H9 (cell line): ENCODE measurements around the gene EGFR. TPM values are rescaled to one million over a fixed set of nuclear protein-coding genes. Genes with fewer than 3 reads are reported as not detected.

ENCODE experiments used
- DNase-seq: peaks from one replicate; pipeline ENCODE4 v3.0.0-alpha.2; 2017
- H2AFZ ChIP-seq: one replicate; pipeline ENCODE4 v1.6.1; 2013; ENCODE audit warnings: mild to moderate bottlenecking, low read length, control low read depth, moderate library complexity
- H2AK5ac ChIP-seq: 2 replicates; pipeline ENCODE4 v1.6.1; 2013; ENCODE audit warnings: low read length, control low read depth, mixed read lengths; ENCODE audit not compliant: insufficient read length
- H2BK120ac ChIP-seq: one replicate; pipeline ENCODE4 v1.6.1; 2013; ENCODE audit warnings: low read depth, mild to moderate bottlenecking, low read length, control low read depth, inconsistent platforms; ENCODE audit not compliant: poor library complexity, severe bottlenecking
- H2BK12ac ChIP-seq: 2 replicates; pipeline ENCODE4 v1.6.1; 2013; ENCODE audit warnings: low read length, control low read depth, mixed read lengths, low read depth; ENCODE audit not compliant: insufficient read length
- H2BK15ac ChIP-seq: 2 replicates; pipeline ENCODE4 v1.6.1; 2013; ENCODE audit warnings: low read depth, low read length, control low read depth
- H2BK20ac ChIP-seq: one replicate; pipeline ENCODE4 v1.6.1; 2013; ENCODE audit warnings: low read depth, mild to moderate bottlenecking, low read length, control low read depth, inconsistent platforms; ENCODE audit not compliant: poor library complexity, severe bottlenecking
- H2BK5ac ChIP-seq: 2 replicates; pipeline ENCODE4 v1.6.1; 2013; ENCODE audit warnings: low read length, control low read depth, mixed read lengths; ENCODE audit not compliant: insufficient read length
- H3K14ac ChIP-seq: 2 replicates; pipeline ENCODE4 v1.6.1; 2013; ENCODE audit warnings: low read length, control low read depth; ENCODE audit not compliant: insufficient read depth
- H3K18ac ChIP-seq: 2 replicates; pipeline ENCODE4 v1.6.1; 2013; ENCODE audit warnings: low read depth, mild to moderate bottlenecking, mixed read lengths, low read length, control low read depth; ENCODE audit not compliant: insufficient read length
- H3K23ac ChIP-seq: 2 replicates; pipeline ENCODE4 v1.6.1; 2013; ENCODE audit warnings: low read length, control low read depth, mixed read lengths, low read depth; ENCODE audit not compliant: insufficient read length
- H3K23me2 ChIP-seq: 2 replicates; pipeline ENCODE4 v1.6.1; 2013; ENCODE audit warnings: low read depth, mild to moderate bottlenecking, mixed read lengths, low read length, control low read depth; ENCODE audit not compliant: insufficient read length, poor library complexity, severe bottlenecking
- H3K27ac ChIP-seq: 2 replicates; pipeline ENCODE4 v1.5.1; 2013; ENCODE audit warnings: low read length, control low read depth, mixed read lengths, low read depth; ENCODE audit not compliant: insufficient read length
- H3K27me3 ChIP-seq: 2 replicates; pipeline ENCODE4 v1.6.1; 2013; ENCODE audit warnings: low read length, control low read depth, inconsistent platforms; ENCODE audit not compliant: insufficient read depth
- H3K4ac ChIP-seq: 2 replicates; pipeline ENCODE4 v1.6.1; 2013; ENCODE audit warnings: low read depth, mild to moderate bottlenecking, control low read depth, inconsistent platforms, low read length, moderate library complexity
- H3K4me1 ChIP-seq: 2 replicates; pipeline ENCODE4 v1.6.1; 2013; ENCODE audit warnings: low read length, control low read depth, inconsistent platforms; ENCODE audit not compliant: insufficient read depth
- H3K4me2 ChIP-seq: 2 replicates; pipeline ENCODE4 v1.6.1; 2013; ENCODE audit warnings: low read length, control low read depth, mixed read lengths; ENCODE audit not compliant: insufficient read length, insufficient read depth
- H3K56ac ChIP-seq: 2 replicates; pipeline ENCODE4 v1.6.1; 2013; ENCODE audit warnings: low read depth, mild to moderate bottlenecking, mixed read lengths, low read length, control low read depth; ENCODE audit not compliant: insufficient read length
- H3K79me1 ChIP-seq: 2 replicates; pipeline ENCODE4 v1.6.1; 2013; ENCODE audit warnings: low read depth, mild to moderate bottlenecking, moderate library complexity, low read length, control low read depth, inconsistent platforms; ENCODE audit not compliant: insufficient read depth, poor library complexity, severe bottlenecking
- H3K79me2 ChIP-seq: 2 replicates; pipeline ENCODE4 v1.6.1; 2013; ENCODE audit warnings: low read length, control low read depth, inconsistent platforms; ENCODE audit not compliant: insufficient read depth
- H3K9ac ChIP-seq: 2 replicates; pipeline ENCODE4 v1.6.1; 2013; ENCODE audit warnings: low read length, control low read depth, mixed read lengths; ENCODE audit not compliant: insufficient read length; ENCODE audit errors: extremely low read depth
- H3K9me3 ChIP-seq: one replicate; pipeline ENCODE4 v1.6.1; 2013; ENCODE audit warnings: low read depth, low read length, inconsistent platforms; ENCODE audit not compliant: control insufficient read depth
- H3T11ph ChIP-seq: one replicate; pipeline ENCODE4 v1.6.1; 2013; ENCODE audit warnings: mild to moderate bottlenecking, low read length, control low read depth, inconsistent platforms
- H4K20me1 ChIP-seq: one replicate; pipeline ENCODE4 v1.6.1; 2013; ENCODE audit not compliant: control insufficient read depth, insufficient read length, insufficient read depth
- H4K5ac ChIP-seq: 2 replicates; pipeline ENCODE4 v1.6.1; 2013; ENCODE audit warnings: low read depth, mild to moderate bottlenecking, mixed read lengths, low read length, control low read depth; ENCODE audit not compliant: insufficient read length
- H4K8ac ChIP-seq: replicated peaks from 2 replicates; pipeline ENCODE4 v1.6.1; 2013; ENCODE audit warnings: low read length, control low read depth, mixed read lengths, low read depth; ENCODE audit not compliant: insufficient read length
- H4K91ac ChIP-seq: 2 replicates; pipeline ENCODE4 v1.6.1; 2013; ENCODE audit warnings: low read depth, mild to moderate bottlenecking, moderate library complexity, mixed read lengths, low read length, control low read depth; ENCODE audit not compliant: insufficient read length
- H3K27ac Mint-ChIP-seq, 3 experiments: 2 replicates in 2 of 3; 3 replicates in 1 of 3; pipeline ENCODE4 v1.8.0; 2020 to 2021; ENCODE audit warnings: mixed read lengths in 3 of 3, mild to moderate bottlenecking in 1 of 3, moderate library complexity in 1 of 3
- H3K27me3 Mint-ChIP-seq: 2 replicates; pipeline ENCODE4 v1.8.0; 2021; ENCODE audit warnings: low read depth, mild to moderate bottlenecking, moderate library complexity, mixed read lengths
- H3K36me3 Mint-ChIP-seq, 3 experiments: 2 replicates in 2 of 3; 3 replicates in 1 of 3; pipeline ENCODE4 v1.8.0; 2020 to 2021; ENCODE audit warnings: low read depth in 3 of 3, mixed read lengths in 3 of 3; ENCODE audit not compliant: insufficient read depth in 1 of 3
- H3K4me1 Mint-ChIP-seq, 2 experiments: 2 replicates each; pipeline ENCODE4 v1.8.0; 2020; ENCODE audit warnings: mixed read lengths in 2 of 2
- H3K4me3 Mint-ChIP-seq, 2 experiments: 2 replicates in 1 of 2; 3 replicates in 1 of 2; pipeline ENCODE4 v1.8.0; 2020 to 2021; ENCODE audit warnings: mild to moderate bottlenecking in 2 of 2, mixed read lengths in 2 of 2, moderate library complexity in 1 of 2
- H3K9me3 Mint-ChIP-seq, 2 experiments: 2 replicates in 1 of 2; 3 replicates in 1 of 2; pipeline ENCODE4 v1.8.0; 2020; ENCODE audit warnings: mild to moderate bottlenecking in 2 of 2, mixed read lengths in 2 of 2, moderate library complexity in 1 of 2
- WGBS: extraction: QIAGEN DNeasy Blood & Tissue Kit; methylation state at CpG from one replicate; pipeline ENCODE4 v1.1.7; 2013; ENCODE audit warnings: missing lambda C conversion rate, low lambda C conversion rate, mixed read lengths; ENCODE audit not compliant: insufficient read length; ENCODE audit errors: extremely low coverage; 5-methylcytosine and 5-hydroxymethylcytosine counted together
- total RNA-seq: library from RNA; stranded (reverse); gene quantifications from 2 replicates; pipeline ENCODE4 v1.2.1, GENCODE V29; 2021
- TF ChIP-seq, protein P1 (sequence below): fragments of 200-600 bp; sonication (generic); conservative IDR thresholded peaks from 3 replicates; pipeline ENCODE4 v1.8.0; 2021; ENCODE audit warnings: antibody characterized with exemption, mild to moderate bottlenecking

The EGFR gene
- total RNA-seq, 1 experiment from 2014 or later: 3.3 TPM

DNA sequence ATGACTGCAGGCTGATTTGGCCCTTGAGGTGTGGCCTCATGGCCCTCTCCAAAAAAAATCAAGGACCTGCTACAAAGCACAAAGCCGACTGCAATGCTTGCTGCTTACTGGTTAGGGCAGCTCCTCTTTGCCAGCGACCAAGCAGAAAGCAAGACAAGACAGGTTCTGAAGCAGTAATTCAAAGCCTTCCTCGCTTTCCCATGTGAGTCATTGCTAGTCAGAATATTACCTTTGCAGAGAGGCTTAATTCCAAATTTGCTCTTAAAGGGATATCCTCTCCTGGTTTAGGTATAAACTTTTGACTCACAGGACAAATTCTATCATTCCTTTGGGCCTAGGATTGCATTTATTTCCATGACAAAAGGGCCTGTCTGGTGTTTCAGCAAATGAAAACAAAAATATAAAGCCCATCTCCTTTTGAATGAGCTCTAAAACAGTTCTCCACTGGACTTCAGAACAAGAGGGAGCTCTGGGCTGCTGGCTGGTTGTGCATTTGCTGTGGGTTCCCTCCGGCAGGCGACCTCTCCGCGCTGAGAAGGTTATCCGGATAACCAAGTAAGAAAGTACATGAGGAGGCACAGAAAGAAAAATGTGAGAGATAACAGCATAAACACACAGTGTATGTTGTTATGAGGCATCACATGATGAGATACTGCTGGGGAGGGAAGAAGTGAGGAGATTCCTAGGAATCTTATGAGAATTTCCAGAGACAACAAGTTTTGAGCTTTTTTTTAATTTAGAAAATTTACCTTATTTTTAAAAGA, 90.8 kb downstream of the EGFR start:
- Histone ChIP-seq H3K9ac (no peak overlapping the region), H2AFZ (no peak overlapping the region), H3K56ac (no peak overlapping the region), H3K14ac (no peak overlapping the region; the same call in 1 of the 2 replicates), H3K27me3 (no peaks in the 10 kb centered on the region), H3K9me3 (no peaks in the 10 kb centered on the region), H2BK120ac (no peak overlapping the region), H2BK15ac (no peak overlapping the region), H3K18ac (no peak overlapping the region), H3K4ac (no peak overlapping the region), H4K8ac (no peak overlapping the region), H3K4me2 (no peak overlapping the region), H2BK5ac (no peak overlapping the region), H3K79me2 (no peaks in the 10 kb centered on the region), H2BK12ac (no peak overlapping the region), H3K23me2 (no peaks in the 10 kb centered on the region), H3K4me1 (peaks cover 4% of the 10 kb centered on the region; the same call in 1 of the 2 replicates), H4K91ac (no peak overlapping the region), H4K5ac (no peak overlapping the region), H2AK5ac (no peak overlapping the region), H3T11ph (no peak overlapping the region), H2BK20ac (no peak overlapping the region), H3K79me1 (no peaks in the 10 kb centered on the region), H3K27ac (no peak overlapping the region), H4K20me1 (no peaks in the 10 kb centered on the region), H3K23ac (no peak overlapping the region)
- Mint-ChIP-seq H3K9me3 (no peaks in the 10 kb centered on the region), H3K4me3 (peak overlapping the region; percentile 0 to 15; a peak in 3 of 5 replicates), H3K36me3 (no peaks in the 10 kb centered on the region), H3K4me1 (peaks cover 24 to 31% of the 10 kb centered on the region in 2 experiments), H3K27me3 (peaks cover 2% of the 10 kb centered on the region; the same call in 1 of the 2 replicates), H3K27ac (peak overlapping the region; percentile 44 to 89 (median 69); a peak in 5 of 7 replicates)
- no CpG with 5 or more reads among the region's 8 CpGs for WGBS
- no peak for DNase-seq
- TF ChIP-seq, protein P1, sequence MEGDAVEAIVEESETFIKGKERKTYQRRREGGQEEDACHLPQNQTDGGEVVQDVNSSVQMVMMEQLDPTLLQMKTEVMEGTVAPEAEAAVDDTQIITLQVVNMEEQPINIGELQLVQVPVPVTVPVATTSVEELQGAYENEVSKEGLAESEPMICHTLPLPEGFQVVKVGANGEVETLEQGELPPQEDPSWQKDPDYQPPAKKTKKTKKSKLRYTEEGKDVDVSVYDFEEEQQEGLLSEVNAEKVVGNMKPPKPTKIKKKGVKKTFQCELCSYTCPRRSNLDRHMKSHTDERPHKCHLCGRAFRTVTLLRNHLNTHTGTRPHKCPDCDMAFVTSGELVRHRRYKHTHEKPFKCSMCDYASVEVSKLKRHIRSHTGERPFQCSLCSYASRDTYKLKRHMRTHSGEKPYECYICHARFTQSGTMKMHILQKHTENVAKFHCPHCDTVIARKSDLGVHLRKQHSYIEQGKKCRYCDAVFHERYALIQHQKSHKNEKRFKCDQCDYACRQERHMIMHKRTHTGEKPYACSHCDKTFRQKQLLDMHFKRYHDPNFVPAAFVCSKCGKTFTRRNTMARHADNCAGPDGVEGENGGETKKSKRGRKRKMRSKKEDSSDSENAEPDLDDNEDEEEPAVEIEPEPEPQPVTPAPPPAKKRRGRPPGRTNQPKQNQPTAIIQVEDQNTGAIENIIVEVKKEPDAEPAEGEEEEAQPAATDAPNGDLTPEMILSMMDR: no peak
